22Rv1 (cell line): Measurements from ENCODE around the gene CUTC.

Source experiments
- H3K27ac ChIP-seq: fragments of 450-650 bp; 2 replicates; pipeline ENCODE4 v1.5.1; 2017
- ZFX ChIP-seq: fragments of 450-650 bp; IDR thresholded peaks from 2 replicates; pipeline ENCODE4 v1.6.1; 2017; ENCODE audit warnings: antibody characterized with exemption, borderline replicate concordance
- TF ChIP-seq, protein P1 (sequence below): fragments of 450-650 bp; IDR thresholded peaks from 2 replicates; pipeline ENCODE4 v1.5.1; 2017; ENCODE audit warnings: mild to moderate bottlenecking

Gene CUTC

DNA sequence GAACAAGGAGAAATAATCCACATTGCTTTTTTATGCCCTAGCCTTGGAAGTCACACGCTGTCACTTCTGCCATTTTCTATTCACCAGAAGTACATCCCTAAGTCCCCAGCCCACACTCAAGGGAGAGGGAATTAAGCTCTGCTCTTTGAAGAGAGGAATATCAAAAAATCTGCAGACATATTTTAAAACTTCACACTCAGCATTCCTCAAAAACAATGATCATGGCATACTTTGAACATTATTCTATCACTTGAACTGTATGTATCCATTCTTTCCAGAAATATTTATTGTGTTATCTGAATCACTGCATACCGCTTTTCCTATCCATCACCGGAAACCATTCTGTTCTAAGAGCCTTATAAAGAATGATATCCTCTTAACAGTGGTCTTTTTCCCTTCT, 59.8 kb downstream of the CUTC start:
- TF ChIP-seq, protein P1, sequence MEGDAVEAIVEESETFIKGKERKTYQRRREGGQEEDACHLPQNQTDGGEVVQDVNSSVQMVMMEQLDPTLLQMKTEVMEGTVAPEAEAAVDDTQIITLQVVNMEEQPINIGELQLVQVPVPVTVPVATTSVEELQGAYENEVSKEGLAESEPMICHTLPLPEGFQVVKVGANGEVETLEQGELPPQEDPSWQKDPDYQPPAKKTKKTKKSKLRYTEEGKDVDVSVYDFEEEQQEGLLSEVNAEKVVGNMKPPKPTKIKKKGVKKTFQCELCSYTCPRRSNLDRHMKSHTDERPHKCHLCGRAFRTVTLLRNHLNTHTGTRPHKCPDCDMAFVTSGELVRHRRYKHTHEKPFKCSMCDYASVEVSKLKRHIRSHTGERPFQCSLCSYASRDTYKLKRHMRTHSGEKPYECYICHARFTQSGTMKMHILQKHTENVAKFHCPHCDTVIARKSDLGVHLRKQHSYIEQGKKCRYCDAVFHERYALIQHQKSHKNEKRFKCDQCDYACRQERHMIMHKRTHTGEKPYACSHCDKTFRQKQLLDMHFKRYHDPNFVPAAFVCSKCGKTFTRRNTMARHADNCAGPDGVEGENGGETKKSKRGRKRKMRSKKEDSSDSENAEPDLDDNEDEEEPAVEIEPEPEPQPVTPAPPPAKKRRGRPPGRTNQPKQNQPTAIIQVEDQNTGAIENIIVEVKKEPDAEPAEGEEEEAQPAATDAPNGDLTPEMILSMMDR = no peak
- no peak for TF ChIP-seq ZFX
- no peak overlapping the region for H3K27ac ChIP-seq

DNA sequence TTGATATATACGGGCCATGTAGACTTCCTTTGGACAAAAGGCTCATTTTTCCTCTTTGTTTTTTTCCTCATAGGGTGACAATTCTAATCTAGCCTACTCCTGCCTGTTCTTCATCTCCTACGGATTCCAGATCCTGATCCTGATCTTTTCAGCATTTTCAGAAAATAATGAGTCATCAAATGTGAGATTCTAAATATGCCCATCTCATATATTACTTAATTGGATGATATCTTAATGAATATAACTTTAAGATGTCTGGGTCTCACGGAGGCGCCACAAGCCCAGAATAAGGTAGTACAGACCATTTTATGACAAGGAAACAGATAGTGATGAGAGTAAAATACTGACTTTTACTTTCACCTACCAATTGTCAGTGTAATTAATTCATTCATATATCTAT, 61.8 kb downstream of the CUTC start:
- H3K27ac ChIP-seq = no peak overlapping the region
- TF ChIP-seq ZFX = no peak
- TF ChIP-seq, protein P1 = no peak

DNA sequence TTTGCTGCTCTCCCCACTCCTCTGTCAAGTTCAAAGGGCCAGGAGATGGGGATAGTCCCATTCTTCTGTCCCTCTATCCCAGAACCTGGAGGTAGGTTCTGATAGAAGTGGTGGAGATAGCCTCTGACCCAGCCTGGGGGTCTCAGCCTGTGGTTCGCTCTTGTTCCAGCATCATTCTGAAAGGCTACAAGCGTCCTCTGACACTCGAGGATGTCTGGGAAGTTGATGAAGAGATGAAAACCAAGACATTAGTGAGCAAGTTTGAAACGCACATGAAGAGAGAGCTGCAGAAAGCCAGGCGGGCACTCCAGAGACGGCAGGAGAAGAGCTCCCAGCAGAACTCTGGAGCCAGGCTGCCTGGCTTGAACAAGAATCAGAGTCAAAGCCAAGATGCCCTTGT, 64.9 kb downstream of the CUTC start:
- no peak overlapping the region for H3K27ac ChIP-seq

DNA sequence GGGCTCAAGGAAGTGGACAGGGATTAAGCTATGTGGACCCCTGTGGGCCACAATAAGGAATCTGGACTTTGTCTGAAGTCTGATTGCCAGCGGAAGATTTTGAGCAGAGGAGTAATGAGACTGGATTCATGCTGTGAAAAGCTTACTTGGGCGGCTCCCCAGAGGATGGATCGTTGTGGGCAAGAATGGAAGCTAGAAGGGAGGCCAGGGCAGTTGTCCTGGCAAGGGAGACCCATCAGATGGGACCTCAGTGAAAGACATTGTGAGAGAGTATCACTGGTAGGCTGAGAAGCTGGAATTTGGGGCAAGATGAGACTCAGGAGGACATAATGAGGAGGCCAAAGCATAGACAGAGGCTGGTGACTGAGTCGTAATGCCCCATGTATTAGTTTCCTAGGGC, 66.0 kb downstream of the CUTC start:
- no peak overlapping the region for H3K27ac ChIP-seq
- TF ChIP-seq, protein P1 = no peak
- TF ChIP-seq ZFX = no peak

More for the DNA sequence above, 64.9 kb downstream of the CUTC start:
- TF ChIP-seq, protein P1 = no peak
- TF ChIP-seq ZFX = no peak

DNA sequence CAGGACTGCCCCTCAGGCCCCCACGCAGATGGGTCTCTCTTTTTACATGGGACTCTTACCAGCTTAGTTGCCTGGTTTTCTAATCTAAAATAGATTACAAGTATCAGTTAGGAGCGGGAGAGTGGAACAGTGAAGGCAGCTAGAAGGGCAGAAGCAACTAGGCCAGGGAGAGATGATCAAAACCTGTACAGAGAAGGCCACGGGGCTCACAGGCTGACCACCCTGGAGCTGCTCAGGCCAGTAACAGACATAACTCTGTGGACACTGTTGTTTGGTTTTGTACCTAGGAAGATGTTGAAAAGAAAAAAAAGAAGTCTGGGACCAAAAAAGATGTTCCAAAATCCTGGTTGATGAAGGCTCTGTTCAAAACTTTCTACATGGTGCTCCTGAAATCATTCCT, 66.9 kb downstream of the CUTC start:
- H3K27ac ChIP-seq = no peak overlapping the region
- no peak for TF ChIP-seq ZFX
- TF ChIP-seq, protein P1 = no peak

DNA sequence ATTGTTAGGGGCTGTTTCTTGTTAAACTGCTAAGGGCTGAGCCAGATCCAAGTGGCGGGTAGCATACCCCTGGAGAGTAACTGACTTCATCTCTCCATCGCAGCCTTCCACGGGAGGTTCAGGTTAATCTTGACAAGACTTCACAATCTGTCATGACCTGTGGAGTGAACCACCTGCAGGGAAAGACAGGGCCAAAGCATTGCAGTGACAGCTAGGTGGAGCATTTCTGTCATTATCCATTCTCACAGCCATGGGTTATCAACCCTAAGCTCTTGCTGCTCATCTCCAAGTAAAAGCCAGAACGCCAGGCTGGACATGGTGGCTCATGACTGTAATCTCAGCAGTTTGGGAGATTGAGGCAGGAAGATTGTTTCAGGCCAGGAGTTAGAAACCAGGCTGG, 67.6 kb downstream of the CUTC start:
- TF ChIP-seq ZFX = no peak
- TF ChIP-seq, protein P1 = no peak
- H3K27ac ChIP-seq = no peak overlapping the region

DNA sequence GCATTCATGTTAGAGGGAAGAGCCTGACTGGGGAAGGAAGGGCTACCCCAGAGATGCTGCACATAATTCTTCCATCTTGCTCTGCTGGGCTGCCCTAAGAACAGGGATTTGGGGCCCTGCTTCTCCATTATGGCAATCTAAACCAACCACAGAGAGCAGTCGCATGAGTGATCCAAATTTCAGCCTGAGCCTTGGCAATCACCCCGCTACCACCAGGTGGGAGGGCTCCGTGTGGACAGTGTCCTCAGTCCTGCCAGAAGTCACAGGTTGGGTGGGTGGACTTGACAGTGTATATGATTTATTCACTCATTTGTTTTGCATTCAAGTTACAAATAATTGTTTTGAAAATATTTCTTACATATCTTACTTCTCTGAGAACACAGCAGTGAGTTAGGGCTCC, 72.4 kb downstream of the CUTC start:
- TF ChIP-seq, protein P1 = no peak
- TF ChIP-seq ZFX = no peak
- no peak overlapping the region for H3K27ac ChIP-seq
